ENCODE measurements around the gene POLR3GL.

The POLR3GL gene

DNA sequence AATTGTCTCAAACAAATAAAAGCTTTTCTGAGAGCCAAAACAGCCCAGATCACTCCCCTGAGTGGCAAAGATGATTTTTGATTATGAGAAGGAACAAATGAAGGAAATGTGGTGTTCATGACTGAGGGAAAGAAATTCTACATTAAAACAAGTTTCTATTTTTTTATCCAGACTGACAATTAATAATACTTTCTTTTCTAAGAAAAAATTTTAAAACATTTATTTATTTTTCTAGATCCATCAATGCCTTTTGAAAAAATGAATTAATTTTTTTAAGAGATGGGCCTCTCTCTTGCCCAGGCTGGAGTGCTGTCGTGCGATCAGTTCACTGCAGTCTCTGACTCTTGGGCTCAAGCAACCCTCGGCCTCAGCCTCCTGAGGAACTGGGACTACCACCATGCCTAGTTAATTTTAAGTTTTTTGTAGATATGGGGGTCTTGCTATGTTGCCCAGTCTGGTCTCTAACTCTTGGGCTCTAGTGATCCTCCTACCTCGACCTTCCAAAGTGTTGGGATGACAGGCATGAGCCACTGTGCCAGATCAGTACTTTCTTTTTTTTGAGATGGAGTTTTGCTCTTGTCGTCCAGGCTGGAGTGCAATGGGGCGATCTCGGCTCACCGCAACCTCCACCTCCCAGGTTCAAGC is 43.1 kb downstream of the POLR3GL start:
- DNase-seq (ENCODE audit: low read depth, low spot score) = no peak
- CTCF ChIA-PET = interaction anchor here (0.6 to 21.4 kb wide), 22 partner anchors 8 to 161 kb away, joined by 3 to 787 read pairs (median 4); partner anchors contain the start of genes HJV, NUDT17, POLR3GL and RBM8A
- no peak overlapping the region for H3K4me3 ChIP-seq (ENCODE audit: low read depth, low read length)
- POLR2A ChIA-PET = interaction anchor here (0.6 to 1.7 kb wide), 2 partner anchors 29 to 30 kb away, joined by 3 to 10 read pairs; no protein-coding TSS in a partner anchor
- TF ChIP-seq, protein P1, sequence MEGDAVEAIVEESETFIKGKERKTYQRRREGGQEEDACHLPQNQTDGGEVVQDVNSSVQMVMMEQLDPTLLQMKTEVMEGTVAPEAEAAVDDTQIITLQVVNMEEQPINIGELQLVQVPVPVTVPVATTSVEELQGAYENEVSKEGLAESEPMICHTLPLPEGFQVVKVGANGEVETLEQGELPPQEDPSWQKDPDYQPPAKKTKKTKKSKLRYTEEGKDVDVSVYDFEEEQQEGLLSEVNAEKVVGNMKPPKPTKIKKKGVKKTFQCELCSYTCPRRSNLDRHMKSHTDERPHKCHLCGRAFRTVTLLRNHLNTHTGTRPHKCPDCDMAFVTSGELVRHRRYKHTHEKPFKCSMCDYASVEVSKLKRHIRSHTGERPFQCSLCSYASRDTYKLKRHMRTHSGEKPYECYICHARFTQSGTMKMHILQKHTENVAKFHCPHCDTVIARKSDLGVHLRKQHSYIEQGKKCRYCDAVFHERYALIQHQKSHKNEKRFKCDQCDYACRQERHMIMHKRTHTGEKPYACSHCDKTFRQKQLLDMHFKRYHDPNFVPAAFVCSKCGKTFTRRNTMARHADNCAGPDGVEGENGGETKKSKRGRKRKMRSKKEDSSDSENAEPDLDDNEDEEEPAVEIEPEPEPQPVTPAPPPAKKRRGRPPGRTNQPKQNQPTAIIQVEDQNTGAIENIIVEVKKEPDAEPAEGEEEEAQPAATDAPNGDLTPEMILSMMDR (IDR thresholded peaks at IDR 0.05; ENCODE audit: insufficient read depth, low read length, missing control alignments) = no peak

DNA sequence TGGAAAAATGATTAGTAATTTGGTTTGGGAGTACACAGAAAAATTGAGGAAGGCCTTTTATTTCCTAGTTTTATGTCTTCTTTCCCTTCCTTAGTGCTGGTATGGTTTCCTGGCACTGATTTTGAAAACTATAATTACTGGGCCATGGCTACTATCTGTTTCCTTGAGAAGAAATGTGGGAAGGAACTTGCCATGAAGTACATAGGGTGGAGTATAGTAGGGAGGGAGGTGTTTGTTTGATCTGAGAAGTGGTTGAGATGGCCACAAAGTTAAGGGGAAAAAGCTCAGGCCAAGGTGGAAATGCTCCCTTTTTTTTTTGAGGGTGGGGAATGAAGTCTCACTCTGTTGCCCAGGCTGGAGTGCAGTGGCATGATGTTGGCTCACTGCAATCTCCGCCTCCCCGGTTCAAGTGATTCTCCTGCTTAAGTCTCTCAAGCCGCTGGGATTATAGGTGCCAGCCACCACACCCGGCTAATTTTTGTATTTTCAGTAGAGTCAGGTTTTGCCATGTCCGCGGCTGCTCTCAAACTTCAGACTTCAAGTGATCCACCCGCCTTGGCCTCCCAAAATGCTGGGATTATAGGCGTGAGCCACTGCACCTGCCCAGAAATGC is 45.7 kb downstream of the POLR3GL start:
- CTCF ChIA-PET = interaction anchor here (1.0 to 21.4 kb wide), 8 partner anchors 9 to 163 kb away, joined by 3 to 787 read pairs (median 10); partner anchors contain the start of genes NUDT17 and TXNIP
- DNase-seq (ENCODE audit: low read depth, low spot score) = no peak
- POLR2A ChIA-PET = no interaction called here
- TF ChIP-seq, protein P1 (IDR thresholded peaks at IDR 0.05; ENCODE audit: insufficient read depth, low read length, missing control alignments) = no peak
- H3K4me3 ChIP-seq (ENCODE audit: low read depth, low read length) = no peak overlapping the region

DNA sequence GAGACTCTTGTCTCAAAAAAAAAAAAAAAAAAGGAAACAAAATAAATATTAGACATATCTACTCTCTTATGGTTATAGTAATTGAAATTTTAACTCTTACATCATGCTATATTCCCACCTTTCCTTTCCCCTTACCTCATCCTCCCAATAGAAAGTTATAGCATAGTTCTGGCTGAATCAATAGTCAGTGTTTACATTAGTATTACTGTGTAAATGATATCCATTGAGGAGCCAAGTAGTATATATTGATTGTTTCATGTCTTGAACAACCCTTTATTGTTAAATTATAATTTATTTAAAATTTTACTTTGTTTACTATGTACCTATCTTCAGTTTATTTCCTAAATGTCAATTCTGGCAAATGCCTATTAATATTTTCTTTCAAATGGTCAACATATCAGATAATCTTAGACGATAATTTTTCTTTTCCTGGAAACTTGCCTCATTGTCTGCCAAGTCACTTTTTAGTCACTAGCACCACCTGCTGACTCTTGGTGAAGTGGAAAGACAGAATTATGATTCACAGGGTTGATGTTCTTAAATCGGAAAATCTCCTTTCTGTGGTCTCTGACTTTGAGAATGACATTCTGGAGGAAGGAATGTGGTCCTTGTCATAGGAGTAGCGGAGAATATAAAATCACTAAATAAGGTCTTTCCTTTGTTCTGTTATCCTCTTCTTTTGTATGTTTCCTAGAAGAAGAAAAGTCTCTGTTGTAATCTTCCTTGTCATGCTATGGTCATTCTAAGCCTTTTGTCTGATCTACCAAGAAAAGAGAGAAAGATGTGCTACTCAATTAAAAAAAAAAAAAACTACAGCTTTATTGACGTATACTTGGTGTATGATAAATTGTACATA is 48.4 kb downstream of the POLR3GL start:
- H3K4me3 ChIP-seq (ENCODE audit: low read depth, low read length) = no peak overlapping the region
- POLR2A ChIA-PET = no interaction called here
- CTCF ChIA-PET = interaction anchor here (0.6 to 21.4 kb wide), 15 partner anchors 9 to 172 kb away, joined by 3 to 787 read pairs (median 8); partner anchors contain the start of genes HJV, ITGA10, NUDT17 and TXNIP
- TF ChIP-seq, protein P1 (IDR thresholded peaks at IDR 0.05; ENCODE audit: insufficient read depth, low read length, missing control alignments) = peak; percentile 53
- no peak for DNase-seq (ENCODE audit: low read depth, low spot score)

DNA sequence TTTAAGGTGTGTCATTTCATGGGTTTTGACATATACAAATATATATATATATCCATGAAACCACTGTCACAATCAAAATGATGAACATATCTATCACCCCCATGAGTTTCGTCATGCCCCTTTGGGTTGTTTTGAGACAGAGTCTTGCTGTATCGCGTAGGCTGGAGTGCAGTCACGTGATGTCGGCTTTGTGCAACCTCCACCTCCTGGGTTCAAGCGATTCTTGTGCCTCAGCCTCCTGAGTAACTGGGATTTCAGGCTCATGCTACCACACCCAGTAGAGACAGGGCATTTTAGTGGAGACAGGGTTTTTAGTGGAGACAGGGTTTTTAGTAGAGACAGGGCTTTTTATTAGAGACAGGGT is 49.1 kb downstream of the POLR3GL start:
- TF ChIP-seq, protein P1 (IDR thresholded peaks at IDR 0.05; ENCODE audit: insufficient read depth, low read length, missing control alignments) = no peak
- POLR2A ChIA-PET = no interaction called here
- CTCF ChIA-PET = interaction anchor here (0.6 to 21.4 kb wide), 8 partner anchors 8 to 167 kb away, joined by 3 to 787 read pairs (median 17); partner anchors contain the start of genes HJV, NUDT17 and TXNIP
- no peak for DNase-seq (ENCODE audit: low read depth, low spot score)
- no peak overlapping the region for H3K4me3 ChIP-seq (ENCODE audit: low read depth, low read length)

DNA sequence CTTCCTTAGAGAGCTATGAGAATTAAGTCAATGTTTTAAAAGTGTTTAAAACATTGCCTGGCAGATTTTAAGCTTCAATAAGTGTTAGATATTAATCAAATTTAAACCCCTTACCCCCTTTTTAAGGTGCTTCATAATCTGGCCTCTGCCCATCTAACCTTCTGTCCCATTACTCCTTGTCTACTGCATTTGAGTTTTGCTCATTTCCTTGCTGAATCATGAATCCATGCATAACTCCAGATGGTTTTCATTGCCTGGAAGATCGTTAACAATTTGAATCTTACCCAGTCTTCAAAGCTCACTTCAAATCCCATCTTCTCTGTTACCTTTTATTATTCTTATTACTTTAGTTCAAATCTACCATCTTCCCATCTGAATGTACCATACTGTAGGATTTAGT is 52.4 kb downstream of the POLR3GL start:
- no peak for DNase-seq (ENCODE audit: low read depth, low spot score)
- H3K4me3 ChIP-seq (ENCODE audit: low read depth, low read length) = no peak overlapping the region
- ChIA-PET POLR2A (interaction anchor here (0.8 to 1.3 kb wide), 3 partner anchors 35 to 170 kb away, joined by 4 read pairs; partner anchors contain the start of gene LIX1L), CTCF (interaction anchor here (0.8 to 21.4 kb wide), 12 partner anchors 9 to 192 kb away, joined by 3 to 787 read pairs (median 4); partner anchors contain the start of genes NUDT17, PIAS3, RBM8A and TXNIP)
- TF ChIP-seq, protein P1 (IDR thresholded peaks at IDR 0.05; ENCODE audit: insufficient read depth, low read length, missing control alignments) = no peak
